CD4-positive, alpha-beta T cell treated with Interleukin-15 for 4 hours (primary cell): ENCODE results near the gene TIGAR.
A peak's percentile ranks its signal among the peaks of the same experiment; 100 is the strongest.

ENCODE experiments used
- DNase-seq: peaks from one replicate; pipeline ENCODE4 v3.0.0-alpha.2; 2020; ENCODE audit warnings: low spot score

TIGAR gene

DNA sequence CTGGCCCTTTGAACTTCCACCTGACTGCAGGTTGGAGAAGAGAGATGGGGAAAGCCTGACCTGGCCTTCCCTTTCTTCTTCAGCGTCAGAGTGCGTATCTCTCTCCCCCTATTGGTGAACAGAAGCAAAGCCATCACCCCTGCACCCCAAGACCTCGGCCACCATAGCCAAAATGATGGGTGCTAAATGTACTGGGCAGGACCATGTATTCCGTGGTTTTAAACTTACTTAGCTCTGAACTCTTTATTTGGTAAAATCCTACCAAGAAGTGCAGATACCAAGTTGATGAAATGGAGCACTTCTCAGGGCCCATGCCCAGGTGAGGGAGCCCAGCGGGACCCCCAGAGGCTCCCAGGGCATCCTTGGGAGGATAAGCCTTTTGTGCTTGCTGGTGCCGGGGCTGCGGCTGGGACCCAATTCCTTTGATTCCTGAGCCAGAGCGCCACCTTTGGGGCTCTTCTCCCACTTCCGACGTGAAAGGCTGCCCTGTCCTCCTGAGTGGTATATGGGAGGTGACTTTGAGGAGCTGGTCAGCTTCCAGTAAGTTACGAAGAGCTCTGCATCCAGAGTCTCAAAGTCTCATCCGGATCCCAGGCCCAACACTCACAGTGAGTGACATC lies 38.0 kb upstream of the TIGAR start:
- DNase-seq: no peak

DNA sequence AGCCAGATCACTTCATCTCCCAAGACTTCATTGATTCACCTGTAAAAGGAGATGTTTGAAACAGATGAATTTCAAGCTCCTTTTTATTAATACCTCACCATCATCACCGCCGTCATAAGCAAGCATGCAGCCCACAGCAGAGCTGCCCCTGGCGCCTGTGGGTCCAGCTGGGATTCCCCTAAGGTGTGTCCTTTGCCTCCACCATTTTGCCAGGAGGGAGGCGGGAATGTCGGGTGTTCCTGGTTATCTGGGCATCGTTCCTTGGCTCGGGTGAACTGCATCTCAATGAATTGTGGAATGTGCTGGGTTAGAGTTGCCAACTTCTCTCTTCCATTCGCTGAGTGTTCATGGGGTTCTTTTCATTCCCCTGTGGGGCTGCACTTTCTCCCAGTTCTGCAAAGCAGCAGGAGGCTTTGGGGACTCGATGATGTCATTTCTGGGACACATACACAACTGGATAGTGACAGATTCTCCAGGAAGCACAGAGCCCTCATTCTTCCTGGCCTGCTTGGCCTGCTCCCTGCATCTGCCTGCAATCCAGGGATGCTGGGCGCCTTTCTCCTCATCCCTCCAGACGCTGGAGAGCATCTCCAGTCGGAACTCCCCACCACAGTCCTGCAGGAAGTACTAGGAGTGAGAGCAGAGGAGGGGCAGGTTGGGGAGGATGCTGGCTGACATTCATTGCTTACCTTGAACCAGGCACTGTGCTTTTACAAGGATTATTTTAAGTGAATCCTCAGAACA lies 37.3 kb upstream of the TIGAR start:
- no peak for DNase-seq

DNA sequence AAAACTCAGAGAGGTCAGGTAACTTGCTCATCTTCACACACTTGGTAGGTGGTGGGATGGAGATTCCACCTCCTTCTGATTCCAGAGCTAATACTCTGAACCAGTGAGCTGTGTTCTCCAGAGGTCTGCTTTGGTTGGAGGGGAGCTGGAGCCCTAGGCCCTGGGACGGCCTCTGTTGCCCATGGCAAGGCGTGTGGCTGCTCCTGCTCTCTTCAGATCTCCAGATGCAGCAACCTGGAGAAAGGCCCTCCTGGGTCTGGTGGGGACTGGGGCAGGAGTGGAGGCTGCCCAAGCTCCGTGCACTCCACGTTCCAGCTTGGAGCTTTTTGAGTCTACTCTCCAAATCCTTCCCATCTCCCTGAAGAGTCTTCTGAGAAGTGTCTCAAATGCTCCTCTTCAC lies 36.7 kb upstream of the TIGAR start:
- DNase-seq: no peak

DNA sequence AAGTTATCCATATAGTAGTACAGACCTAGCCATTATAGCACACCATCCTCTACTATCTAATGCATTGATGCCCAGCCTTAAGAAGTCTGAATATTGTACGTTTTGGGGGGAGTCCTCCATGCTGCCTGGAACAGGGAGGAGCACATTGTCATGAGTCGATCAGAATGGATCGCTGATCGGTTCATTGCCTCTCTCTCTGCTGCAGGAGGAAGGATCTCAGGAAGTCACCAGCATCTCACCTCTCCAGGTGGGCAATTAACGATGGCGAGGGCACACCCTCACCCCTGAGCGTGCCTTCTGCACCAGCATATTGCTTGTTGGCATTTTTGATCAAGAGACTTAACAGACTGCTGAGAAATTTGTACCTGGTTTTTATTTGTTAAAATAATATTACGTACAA lies 35.9 kb upstream of the TIGAR start:
- no peak for DNase-seq

DNA sequence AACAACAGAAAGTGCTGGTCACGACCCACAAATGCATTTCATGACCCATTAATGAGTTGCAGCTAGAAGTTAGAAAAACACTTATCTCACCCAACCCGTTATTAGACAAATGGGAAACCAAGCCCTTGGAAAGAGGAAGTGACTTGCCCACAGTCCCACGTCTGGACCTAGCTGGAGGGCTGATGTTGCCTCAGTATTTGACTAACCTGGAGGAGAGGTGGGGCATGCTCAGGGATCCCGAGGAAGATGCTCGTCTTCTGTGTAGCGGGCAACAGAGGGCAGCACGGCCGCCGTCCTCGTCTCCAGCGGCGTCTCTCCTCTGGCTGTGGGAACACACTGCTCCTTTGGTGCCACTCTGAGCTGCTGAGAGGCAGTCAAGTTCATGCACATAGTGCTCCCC lies 34.8 kb upstream of the TIGAR start:
- no peak for DNase-seq

GRCh38 chr12:4286771-4287317 lies 34.2 kb upstream of the TIGAR start:
- DNase-seq: no peak

DNA sequence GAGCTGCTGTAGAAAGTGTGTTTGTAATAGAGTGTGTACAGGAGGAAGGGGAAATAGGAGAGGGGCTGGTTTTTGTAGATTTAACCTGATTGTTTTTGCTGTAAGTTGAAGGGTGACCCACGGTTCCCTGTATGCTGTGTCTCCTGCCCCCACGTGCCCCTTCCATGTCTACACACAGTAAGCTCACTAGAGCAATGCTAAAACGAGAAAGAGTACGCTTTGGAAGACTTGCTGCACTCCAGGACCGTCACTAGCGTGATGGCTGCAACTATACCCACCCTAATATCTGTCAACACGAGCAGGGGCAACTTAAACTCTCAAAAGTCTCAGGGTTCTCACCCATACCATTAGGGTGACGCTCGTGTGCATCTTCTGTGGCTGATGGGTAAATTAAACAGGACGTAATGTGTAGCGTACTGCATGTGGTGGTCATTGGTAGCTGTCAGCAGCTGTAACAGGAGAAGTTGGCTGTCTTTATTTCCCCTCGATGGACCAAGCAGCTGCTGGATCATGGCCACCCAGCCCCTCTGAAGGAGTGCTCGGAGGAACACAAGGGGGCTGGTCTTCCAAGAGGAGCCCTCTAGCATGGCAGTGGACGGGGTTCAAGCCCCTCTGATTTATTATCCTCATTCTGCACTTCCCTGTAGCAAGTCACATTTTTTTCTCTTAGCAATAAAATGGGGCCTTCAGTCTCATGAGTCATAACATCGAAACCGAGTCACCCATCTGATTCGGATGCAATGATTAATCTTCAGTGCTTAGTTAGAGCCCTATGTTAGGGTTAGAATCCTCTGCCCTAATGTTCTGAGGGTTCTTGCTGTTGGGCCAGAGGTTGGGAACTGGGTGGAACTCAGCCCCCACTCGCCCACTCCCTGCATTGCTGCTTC lies 33.4 kb upstream of the TIGAR start:
- DNase-seq: peak; percentile 45

DNA sequence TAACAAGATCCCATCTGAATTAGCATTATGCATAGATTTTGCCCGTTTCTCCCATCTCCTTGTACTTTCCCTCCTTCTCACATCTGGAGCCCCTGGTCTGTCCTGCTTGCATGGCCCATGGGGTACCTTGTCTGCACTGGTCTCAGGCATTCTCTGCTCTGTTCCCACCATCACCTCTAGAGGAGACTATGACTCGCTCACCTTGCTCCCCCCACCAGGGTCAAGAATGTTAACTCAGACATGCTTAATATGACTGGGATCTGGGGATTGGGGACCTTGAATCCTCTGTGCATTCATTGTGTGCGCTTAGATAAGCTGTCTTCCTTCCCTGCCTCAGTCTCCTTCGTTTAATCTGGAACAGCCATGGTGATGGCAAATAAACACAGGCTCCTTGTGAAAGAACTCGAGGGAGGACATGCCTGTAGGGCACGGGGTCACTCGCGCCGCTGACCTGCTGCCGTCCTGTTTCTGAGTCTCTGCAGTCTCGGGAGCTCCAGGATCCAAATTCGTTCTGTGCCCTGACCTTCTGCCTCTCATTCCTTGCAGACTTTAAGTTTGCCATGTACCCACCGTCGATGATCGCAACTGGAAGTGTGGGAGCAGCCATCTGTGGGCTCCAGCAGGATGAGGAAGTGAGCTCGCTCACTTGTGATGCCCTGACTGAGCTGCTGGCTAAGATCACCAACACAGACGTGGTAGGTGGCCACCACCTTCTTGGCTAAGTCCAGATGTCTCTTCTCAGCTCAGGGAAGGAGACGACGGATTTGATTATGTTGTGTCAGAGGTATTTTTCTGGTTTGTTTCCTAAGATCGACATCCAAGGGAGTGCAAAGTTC lies 32.5 kb upstream of the TIGAR start:
- no peak for DNase-seq

GRCh38 chr12:4289231-4289878 lies 31.7 kb upstream of the TIGAR start:
- DNase-seq: no peak

DNA sequence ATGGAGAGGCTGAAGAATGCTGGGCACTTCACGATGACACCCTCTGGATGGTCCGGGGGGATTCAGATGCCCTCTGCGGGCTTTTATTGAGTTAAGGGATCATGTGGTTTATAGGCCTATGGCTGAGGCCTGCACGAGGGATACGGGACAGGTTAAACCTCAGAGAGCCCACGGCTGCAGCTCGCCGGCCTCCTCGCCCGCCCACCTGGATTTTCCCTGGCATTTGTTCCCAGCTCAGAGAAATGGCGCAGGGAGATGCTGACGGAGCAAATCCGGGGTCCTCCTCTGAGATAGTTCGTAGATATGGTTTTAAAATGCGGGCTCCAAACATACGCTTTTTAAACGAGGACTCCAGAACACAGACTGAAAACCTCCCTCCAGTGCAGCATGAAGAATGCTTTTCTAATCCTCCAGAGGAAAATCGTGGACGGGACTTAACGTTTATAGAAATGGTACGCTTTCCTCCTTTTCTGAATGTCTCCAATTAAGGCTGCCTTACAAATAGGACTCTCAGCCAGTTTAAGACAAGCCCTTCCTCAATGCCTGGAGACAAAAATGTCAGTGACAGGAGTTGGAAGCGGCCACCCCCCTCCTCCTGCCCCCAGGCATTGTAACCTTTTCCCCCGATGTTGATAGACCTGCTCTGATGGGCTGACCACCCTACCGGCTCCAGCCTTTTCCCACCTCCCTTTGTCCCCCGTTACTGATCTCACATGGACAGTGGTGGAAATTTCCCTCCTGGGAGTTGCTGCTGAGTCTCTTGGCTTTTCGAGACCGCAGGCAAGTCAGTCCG lies 30.8 kb upstream of the TIGAR start:
- DNase-seq: no peak

- DNase-seq: no peak
Observed at GRCh38 chr12:4292341-4293073, 28.5 kb upstream of the TIGAR start.

GRCh38 chr12:4293299-4293965 lies 27.6 kb upstream of the TIGAR start:
- DNase-seq: no peak

- no peak for DNase-seq
Observed at GRCh38 chr12:4293966-4294505, 27.0 kb upstream of the TIGAR start.

DNA sequence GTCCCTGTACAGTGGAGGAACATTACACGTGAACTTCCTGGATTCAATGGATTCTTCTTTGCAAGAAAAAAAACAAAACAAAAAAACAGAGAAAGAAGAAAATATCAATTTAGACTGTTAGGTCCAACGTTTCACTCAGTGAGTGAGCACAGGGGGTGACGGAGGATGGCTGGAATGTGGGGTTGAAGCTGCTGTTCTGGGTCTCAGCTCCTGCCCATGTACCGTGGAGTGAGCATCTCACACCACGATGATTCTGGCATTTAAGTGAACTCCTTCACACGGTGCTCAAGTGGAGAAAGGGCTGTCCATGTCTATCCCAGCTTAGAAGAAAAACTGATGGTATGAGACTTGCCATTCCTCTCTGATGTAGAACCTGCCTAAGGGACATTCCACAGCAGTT lies 24.3 kb upstream of the TIGAR start:
- no peak for DNase-seq

DNA sequence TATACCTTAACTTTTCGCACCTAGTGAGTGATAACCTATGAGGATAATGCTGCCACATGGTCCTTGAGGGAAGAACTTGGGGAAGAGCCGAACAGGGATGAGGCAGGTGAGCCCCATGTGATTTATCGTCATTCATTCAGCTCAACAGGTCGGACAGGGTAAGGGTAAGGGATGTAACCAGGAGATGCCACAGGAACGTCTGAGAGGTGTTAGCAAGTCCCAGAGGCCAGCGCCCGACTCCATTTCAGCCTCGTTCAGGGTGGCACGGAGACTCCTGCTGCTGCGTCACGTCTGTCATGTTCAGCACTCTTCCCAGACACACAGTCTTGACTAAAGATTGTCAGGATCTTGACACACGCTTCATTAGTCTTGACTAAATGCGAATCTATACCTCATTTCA lies 23.4 kb upstream of the TIGAR start:
- DNase-seq: no peak

DNA sequence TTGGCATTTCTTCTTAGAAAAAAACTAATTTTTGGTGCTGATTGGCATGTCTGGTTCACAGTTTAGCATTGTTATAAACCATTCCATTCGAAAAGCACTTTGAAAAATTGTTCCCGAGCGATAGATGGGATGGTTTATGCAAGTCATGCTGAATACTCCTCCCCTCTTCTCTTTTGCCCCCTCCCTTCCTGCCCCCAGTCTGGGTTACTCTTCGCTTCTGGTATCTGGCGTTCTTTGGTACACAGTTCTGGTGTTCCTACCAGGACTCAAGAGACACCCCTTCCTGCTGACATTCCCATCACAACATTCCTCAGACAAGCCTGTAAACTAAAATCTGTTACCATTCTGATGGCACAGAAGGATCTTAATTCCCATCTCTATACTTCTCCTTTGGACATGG lies 20.1 kb upstream of the TIGAR start:
- no peak for DNase-seq

DNA sequence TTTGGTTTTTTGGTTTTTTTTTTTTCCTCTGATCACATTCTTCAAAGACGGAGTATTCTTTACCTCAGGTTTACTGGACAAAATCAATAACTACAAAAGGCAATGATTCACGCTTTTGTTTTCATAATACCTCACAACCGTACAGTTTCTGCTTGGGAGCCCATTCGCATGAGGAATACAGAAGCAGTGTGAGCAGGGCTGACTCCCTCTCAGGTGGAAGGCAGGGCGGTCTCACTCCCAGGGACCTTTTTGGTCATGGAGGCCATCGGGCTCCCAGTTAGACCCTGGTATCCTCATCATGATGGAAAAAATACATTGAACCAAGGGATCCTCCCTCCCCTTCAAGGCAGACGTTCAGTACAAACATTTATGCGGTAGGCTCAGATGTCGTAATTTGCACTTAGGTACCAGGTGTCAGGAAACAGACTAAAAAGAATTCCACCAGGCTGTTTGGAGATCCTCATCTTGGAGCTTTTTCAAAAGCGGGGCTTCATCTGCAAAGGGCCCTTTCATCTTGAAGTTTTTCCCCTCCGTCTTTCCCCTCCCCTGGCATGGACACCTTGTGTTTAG lies 19.0 kb upstream of the TIGAR start:
- no peak for DNase-seq

GRCh38 chr12:4302881-4303280 lies 18.1 kb upstream of the TIGAR start:
- no peak for DNase-seq

- DNase-seq: no peak
Observed at GRCh38 chr12:4303750-4304149, 17.3 kb upstream of the TIGAR start.
